Measurements from ENCODE around the gene HACD2.
"Not testable (repeated sequence)": the region's sequence is repeated elsewhere in the genome, so short reads cannot be mapped to it uniquely, and the experiment has no call there.

The HACD2 gene

GRCh38 chr3:123527046-123527445, 57.8 kb downstream of the HACD2 start:
- no peak for DNase-seq (ENCODE audit: low read depth in 4 of 4, low spot score in 1 of 4)

GRCh38 chr3:123526474-123526873, 58.4 kb downstream of the HACD2 start:
- DNase-seq (ENCODE audit: low read depth in 4 of 4, low spot score in 1 of 4): no peak

GRCh38 chr3:123525433-123525832, 59.4 kb downstream of the HACD2 start:
- no peak for DNase-seq (ENCODE audit: low read depth in 4 of 4, low spot score in 1 of 4)

- DNase-seq (ENCODE audit: low read depth in 4 of 4, low spot score in 1 of 4): no peak
Observed at GRCh38 chr3:123524981-123525380, 59.9 kb downstream of the HACD2 start.

GRCh38 chr3:123523023-123523412, 61.8 kb downstream of the HACD2 start:
- no peak for DNase-seq (ENCODE audit: low read depth in 4 of 4, low spot score in 1 of 4)

GRCh38 chr3:123522320-123523022, 62.4 kb downstream of the HACD2 start:
- DNase-seq (ENCODE audit: low read depth in 4 of 4, low spot score in 1 of 4): no peak

GRCh38 chr3:123521179-123521969, 63.5 kb downstream of the HACD2 start:
- no peak for DNase-seq (ENCODE audit: low read depth in 4 of 4, low spot score in 1 of 4)

GRCh38 chr3:123520656-123521055, 64.2 kb downstream of the HACD2 start:
- DNase-seq (ENCODE audit: low read depth in 4 of 4, low spot score in 1 of 4): no peak

GRCh38 chr3:123518892-123519485, 65.9 kb downstream of the HACD2 start:
- DNase-seq (ENCODE audit: low read depth in 4 of 4, low spot score in 1 of 4): no peak

GRCh38 chr3:123511726-123512125, 73.1 kb downstream of the HACD2 start:
- no peak for DNase-seq (ENCODE audit: low read depth in 4 of 4, low spot score in 1 of 4)

GRCh38 chr3:123511084-123511483, 73.8 kb downstream of the HACD2 start:
- DNase-seq (ENCODE audit: low read depth in 4 of 4, low spot score in 1 of 4): no peak

- no peak for DNase-seq (ENCODE audit: low read depth in 4 of 4, low spot score in 1 of 4)
Observed at GRCh38 chr3:123508178-123508577, 76.7 kb downstream of the HACD2 start.

- DNase-seq (ENCODE audit: low read depth in 4 of 4, low spot score in 1 of 4): no peak
Observed at GRCh38 chr3:123505820-123506219, 79.0 kb downstream of the HACD2 start.

- DNase-seq (ENCODE audit: low read depth in 4 of 4, low spot score in 1 of 4): no peak
Observed at GRCh38 chr3:123503203-123503602, 81.7 kb downstream of the HACD2 start.

GRCh38 chr3:123499322-123499721, 85.5 kb downstream of the HACD2 start:
- no peak for DNase-seq (ENCODE audit: low read depth in 4 of 4, low spot score in 1 of 4)

- no peak for DNase-seq (ENCODE audit: low read depth in 4 of 4, low spot score in 1 of 4)
Observed at GRCh38 chr3:123498761-123499160, 86.1 kb downstream of the HACD2 start.

- no peak for DNase-seq (ENCODE audit: low read depth in 4 of 4, low spot score in 1 of 4)
Observed at GRCh38 chr3:123493912-123494311, 90.9 kb downstream of the HACD2 start.

- no peak for DNase-seq (ENCODE audit: low read depth in 4 of 4, low spot score in 1 of 4)
Observed at GRCh38 chr3:123491966-123492587, 92.8 kb downstream of the HACD2 start.

GRCh38 chr3:123489400-123490004, 95.4 kb downstream of the HACD2 start:
- peak in 3 of 4 experiments; percentile 4 to 20 (median 4) for DNase-seq (ENCODE audit: low read depth in 4 of 4, low spot score in 1 of 4)

GRCh38 chr3:123488645-123489347, 96.1 kb downstream of the HACD2 start:
- no peak for DNase-seq (ENCODE audit: low read depth in 4 of 4, low spot score in 1 of 4)

GRCh38 chr3:123487063-123487462, 97.8 kb downstream of the HACD2 start:
- not testable (repeated sequence) for DNase-seq (ENCODE audit: low read depth in 4 of 4, low spot score in 1 of 4)

Measured in stimulated activated CD4-positive, alpha-beta T cell treated with anti-CD3 and anti-CD28 coated beads, Interleukin-1b, Interleukin-23, amount 100 ng/mL, for 24 hours (primary cell).